Forelimb muscle (tissue), 1 donor: Measurements from ENCODE around the gene SMG1. TPM values are rescaled to one million over a fixed set of nuclear protein-coding genes. Genes with fewer than 3 reads are reported as not detected.
"Not testable (repeated sequence)": the region's sequence is repeated elsewhere in the genome, so short reads cannot be mapped to it uniquely, and the experiment has no call there.

Experiments used
- DNase-seq: peaks from one replicate; pipeline ENCODE4 v3.0.0-alpha.2; 2013; ENCODE audit warnings: low read depth
- polyA plus RNA-seq: library from polyadenylated mRNA; unstranded; fragments of 120-200 nt; gene quantifications from one replicate; pipeline ENCODE4 v1.2.1, GENCODE V29; 2013; ENCODE audit not compliant: insufficient read length

Gene SMG1
- polyA plus RNA-seq, 1 donor = 45.0 TPM

DNA sequence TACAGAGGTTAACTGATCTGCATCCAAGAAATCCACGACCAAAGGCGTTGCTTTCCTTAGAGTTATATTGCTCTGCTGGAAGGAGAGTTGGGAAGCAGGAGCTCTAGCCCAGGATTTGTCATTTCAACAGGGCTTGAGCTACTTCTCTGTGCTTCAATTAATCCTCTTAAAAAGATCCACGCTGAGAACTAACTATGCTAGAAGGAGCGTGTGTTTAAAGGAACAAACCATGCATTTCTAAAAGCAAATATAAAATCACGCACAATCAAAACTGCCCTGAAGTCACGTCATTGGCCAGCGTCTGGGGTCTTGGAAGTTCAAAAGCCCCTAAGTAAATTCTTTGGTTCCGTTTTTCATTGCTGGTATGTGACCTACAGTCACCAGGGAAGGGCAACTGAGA is 125.9 kb downstream of the SMG1 start:
- no peak for DNase-seq

DNA sequence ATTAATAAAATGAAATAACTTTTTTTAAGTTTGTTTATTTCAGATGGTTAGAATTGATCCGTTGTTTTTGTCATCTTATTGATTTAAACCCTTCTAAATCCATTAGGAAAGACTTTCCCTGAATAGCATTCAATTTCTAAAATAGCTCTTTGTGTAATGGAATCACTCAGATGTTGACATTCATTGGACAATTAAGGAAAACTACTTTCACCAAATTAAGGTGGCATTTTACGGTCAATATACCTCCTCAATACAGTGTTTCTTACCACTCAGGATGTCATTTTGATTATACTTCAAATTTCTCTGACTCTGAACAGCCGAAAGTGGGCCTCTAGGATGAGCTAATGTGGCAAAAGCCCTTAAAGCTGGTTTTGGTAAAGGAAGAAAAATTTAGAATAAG is 126.7 kb downstream of the SMG1 start:
- no peak for DNase-seq

DNA sequence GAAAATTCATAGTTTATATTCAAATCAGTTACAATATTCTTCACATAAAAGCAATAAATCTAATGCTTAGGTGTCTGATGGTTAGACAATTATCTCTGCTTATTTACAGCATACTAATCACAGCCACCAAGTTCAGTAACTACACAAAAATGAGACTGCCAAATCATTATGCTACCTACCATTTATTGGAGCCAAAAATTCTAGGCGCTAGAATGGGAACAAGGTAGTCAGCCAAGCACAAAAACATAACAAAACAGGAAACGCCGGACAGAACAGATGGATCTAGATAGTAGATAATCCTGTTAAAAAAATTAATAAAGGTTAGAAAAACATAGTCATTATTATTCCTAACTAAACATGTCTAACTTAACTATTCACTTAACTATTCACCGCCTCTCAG is 128.5 kb downstream of the SMG1 start:
- no peak for DNase-seq

DNA sequence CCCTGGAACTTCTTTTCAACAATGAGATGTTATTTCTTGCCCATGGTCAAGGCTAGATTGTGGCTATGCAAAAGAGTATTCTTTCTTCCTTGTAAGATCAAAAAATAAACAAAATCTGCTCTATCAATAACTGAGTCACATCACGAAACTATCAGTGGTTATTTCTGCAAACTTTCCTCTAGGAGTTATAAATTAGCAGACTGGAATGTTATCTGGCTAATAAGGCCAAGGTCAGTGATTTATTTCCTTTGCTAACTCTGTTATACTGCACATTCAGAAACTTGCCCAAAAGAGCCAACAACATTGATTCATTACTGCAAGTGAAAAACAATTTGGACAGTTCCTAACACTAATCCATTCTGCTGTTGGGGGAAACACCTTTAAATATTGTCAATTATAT is 129.8 kb downstream of the SMG1 start:
- DNase-seq = no peak

DNA sequence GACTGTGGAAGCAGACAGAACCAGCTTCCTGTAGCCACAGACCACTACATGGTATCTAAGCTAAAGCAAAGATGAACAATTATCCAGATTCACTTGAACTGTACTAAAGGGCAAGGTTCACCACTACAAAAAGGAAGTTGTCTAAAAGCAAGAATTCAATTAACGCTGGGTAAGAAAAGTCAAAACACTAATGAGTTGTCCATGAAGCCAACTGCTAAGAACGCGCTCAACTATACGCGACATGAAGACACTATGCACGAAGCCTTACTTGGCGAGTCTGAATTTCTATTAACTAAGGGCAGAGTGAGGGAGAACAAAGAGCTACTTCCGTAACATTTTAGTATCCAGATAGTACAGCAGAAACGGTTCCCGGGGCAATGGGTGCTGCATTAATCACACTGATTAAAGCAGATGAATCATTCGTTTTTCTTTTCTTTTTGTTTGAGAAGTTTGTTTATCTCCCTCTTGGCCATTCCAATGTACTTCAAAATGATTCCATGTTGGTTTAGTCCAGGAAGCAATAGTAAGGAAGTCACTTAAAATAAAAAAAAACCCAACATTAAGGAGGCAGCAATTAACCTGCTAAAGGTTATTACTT is 133.3 kb downstream of the SMG1 start:
- no peak for DNase-seq

DNA sequence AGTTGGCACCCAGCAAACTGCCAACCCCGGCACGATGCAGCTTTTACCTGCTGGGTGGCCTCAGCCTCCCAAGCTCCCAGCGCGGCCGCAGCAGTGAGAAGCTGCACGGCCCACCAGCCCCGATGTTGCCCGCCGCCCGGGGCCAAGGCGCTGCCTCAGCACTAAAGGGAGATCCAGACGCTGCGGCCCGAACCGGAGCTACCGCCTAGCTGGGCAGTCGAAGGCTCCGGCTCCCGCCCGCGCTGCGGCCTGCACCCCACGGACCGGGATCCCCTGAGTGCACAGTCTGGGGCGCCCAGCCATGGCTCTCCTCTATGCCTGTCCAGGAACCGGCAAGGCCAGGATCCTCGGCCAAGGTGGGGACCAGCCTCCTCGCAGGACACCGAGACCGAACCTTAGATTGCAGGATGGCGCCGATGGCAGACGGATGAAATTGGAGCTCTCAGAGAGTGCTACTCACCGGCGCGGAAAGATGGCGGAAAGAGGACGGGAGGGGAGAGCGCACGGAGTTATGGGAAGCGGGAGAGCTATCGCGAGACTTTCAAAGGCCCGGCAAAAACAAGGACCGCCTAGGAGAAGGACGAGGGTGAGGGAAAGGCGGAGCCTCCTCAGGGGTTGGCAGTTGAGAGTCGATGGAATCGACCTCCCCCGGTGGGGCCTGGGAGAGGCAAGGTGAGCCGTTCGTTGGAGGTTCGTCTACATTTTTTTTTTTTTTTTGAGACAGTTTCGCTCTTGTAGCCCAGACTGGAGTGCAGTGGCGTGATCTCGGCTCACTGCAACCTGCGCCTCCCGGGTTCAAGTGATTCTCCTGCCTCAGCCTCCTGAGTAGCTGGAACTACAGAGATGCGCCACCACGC is 136.1 kb downstream of the SMG1 start, which contains the start of gene RPS15A:
Gene RPS15A, minus strand, starts transcription at position 485 of the 857 bp plus-strand sequence. CDS start 1,221 bp downstream, outside the sequence.
- peak; percentile 98 for DNase-seq

DNA sequence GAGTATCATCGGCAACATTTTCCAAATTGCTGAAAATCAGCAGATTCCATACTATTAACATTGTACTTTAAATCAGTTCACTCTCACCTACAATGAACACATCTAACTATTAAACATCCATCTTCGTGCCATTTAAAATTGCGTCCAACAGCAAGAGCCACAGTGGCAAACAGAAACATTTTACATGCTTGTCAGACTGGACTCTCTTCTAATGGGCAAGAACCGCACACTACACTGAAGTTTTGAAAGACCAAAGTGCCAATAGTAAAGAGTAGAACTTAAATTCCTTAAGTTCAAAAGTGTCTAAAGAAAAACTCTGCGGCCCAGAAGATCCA is 136.7 kb downstream of the SMG1 start:
- DNase-seq = no peak

DNA sequence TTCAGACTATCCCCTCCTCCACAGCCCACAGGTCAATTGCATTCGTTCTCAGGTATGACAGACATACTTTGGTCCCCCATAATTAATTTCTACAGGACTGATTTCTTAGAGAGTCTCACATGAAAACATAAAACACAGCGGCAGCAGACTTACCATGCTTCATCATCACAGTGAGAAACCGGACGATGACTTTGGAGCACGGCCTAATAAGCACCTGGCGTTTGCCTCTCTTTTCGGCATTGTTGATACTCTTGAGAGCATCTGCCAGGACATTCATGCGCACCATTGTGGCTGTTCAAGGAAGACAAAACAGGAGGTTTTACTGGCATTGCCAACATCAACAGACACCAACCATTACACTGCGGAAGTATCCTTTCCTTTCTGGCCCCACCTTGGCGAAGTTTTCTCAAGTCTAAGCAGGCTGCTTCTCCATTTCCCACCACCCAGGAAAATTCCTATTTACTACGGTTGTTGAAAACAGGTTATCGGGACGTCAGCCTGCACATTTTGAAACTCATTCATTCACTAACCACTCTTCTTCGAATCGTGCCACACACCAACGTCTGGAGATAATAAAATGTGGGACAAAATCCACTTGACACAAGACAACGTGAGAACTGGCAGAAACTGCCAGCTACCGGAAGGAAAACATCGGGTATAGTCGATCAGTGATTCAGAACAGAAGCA is 137.2 kb downstream of the SMG1 start:
- no peak for DNase-seq

DNA sequence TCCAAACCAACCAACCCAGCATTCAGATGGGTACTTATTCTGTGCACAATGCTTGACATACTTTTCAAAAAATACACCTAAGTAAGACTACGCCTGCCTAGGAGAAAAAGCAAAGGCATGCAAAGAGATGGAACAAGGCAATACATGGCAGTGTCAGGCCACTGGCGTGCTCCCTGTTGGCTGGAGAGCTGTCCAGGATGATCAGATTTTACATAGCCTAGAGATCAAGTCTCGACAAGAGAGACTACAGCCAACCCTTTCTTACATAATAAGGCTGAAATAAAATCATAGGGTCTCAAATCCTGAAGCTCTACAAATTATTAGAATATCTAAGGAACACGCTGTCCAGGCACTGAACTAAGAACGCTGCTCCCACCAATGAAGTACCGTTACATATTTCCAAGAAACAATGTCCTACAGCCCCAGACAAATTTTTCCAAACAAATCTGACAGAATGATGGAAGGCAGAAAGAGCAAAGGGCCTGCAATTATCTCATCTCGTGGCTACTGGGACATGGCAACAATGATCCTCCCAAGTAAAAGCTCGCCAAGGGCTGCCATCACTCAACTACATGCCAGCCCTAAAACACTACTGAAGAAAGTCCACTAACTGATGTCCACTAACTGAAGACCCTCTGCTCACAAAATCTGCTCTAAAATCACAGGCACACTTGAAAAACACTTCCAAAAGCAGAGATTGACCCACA is 141.1 kb downstream of the SMG1 start:
- no peak for DNase-seq

DNA sequence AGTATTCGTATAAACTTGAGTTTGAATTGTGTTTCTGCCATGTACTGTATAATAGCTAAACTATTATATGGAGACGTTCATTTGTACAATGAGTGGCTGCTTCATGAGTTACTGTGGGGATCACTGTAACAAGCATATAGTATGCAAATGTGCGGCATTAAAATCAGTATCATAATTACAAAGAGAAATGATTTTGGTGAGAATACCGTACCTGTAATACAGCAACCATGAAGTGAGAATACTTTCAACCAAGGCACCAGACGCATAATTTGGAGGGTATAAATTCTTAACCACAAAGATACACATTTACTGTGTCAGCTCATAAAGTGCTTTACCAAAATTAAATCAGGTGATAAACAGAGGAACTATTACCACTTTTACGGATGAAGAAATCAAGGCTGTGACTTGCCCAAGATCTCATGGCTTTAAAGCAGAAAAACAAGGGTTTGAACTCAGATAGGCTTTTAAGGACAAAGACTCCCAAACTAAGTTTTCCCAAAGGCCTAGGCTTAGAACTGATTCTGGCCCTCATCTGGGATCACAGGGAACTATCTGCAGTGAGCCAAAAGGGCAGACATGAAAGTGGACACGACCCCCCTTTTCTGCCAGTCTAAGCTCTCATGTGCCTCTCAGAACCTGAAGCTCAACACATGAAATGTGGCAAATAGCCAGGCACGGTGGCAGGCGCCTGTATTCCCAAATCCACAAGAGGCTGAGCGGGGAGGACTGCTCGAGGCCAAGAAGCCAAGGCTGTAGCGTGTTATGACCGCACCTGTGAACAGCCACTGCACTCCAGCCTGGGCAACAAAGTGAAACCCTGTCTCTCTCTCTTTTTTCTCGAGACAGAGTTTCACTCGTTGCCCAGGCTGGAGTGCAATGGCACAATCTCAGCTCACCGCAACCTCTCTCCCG is 142.5 kb downstream of the SMG1 start:
- no peak for DNase-seq

DNA sequence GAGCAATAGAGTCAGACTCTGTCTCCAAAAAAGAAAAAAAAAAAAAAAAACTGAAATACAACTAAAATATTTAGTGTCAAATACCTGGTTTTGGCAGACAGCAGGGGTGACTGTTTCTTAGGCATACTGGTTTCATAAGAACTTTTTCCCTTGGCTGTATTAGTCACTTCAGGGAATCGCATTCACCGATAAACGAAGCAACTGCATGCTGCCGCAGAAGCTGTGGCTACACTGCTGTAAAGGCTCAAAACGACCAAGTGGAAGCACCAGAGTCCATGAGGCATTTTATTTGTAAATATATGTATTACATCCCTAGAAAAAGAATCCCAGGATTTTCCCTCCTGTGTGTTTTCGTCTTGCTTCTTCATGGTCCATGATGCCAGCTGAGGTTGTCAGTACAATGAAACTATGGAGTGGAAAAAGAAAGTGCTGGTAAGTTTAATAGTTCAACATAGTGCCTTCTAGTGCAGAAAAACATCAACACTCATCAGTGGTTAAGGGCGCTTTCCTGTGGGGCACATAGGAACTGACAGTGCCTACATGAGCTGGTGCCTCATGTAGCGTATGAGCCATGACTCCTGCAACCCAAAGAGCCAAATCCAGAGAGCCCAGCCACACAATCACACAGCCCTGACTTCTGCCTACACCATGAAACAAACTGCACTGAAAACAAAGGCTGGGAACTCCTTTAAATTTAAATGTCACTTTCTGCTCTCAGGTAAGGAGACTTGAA is 143.3 kb downstream of the SMG1 start:
- no peak for DNase-seq

DNA sequence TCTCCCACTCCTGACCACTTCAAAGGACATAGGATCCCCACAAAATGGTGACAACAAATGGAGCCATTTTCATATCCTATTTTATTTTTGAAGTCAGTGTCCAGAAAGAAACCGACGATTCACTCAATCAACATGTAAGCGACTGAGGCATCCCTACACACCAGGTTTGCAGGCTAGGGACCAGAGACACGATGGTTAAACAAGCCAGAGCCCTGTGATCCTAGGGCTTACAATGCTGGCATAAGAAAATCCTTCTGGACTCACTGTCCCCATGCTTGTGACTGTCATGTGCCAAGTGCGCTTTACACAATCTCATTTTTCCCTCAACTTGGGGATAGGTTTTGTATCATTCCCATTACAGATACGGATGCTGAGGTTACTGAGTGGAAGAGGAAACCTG is 145.0 kb downstream of the SMG1 start:
- DNase-seq = not testable (repeated sequence)

DNA sequence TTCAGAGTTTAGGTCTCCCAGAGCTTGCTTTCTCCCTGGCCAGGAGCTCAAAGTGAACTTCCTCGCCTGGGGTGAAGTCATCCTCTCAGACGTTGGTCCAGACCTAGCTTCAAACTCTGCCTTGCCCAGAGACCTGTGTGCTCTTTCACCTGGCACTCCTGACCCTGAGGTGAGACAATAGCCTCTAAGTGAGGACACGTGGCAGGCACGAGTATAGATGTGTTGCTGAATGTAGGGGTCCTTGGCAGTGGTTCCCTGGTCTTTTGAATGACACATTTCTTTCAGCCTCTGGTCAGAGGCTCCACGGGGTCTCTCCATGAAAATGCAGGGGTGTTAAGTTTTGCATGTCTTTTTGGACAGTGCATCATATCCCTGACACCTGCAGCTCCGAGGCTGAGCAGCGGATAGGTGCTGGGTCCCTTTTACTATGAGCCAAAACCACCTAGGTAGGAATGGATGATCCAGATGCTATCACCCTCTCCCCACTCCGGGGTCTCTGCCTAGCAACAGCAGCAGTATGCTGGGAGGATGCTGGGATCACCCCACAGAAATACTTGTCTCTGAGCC is 145.7 kb downstream of the SMG1 start:
- not testable (repeated sequence) for DNase-seq

DNA sequence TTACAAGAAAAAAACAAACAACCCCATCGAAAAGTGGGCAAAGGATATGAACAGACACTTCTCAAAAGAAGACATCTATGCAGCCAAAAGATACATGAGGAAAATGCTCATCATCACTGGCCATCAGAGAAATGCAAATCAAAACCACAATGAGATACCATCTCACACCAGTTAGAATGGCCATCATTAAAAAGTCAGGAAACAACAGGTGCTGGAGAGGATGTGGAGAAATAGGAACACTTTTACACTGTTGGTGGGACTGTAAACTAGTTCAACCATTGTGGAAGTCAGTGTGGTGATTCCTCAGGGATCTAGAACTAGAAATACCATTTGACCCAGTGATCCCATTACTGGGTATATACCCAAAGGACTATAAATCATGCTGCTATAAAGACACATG is 148.5 kb downstream of the SMG1 start:
- not testable (repeated sequence) for DNase-seq

DNA sequence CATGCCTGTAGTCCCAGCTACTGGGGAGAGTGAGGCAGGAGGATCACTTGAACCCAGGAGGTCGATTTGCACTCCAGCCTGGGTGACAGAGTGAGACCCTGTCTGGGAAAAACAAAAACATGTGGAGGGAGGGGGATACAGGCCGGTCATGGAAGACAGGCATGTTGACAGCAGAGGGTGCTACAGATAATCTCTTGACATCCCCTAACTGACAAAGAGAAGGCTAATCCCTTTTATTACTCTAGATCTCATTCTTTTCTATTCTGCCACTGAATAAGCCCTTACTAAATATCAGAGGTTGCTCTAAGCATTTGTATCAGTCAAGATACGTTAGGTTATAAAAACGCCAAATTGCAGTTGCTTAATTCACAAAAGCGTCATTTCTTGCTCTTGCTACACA is 149.9 kb downstream of the SMG1 start:
- not testable (repeated sequence) for DNase-seq

DNA sequence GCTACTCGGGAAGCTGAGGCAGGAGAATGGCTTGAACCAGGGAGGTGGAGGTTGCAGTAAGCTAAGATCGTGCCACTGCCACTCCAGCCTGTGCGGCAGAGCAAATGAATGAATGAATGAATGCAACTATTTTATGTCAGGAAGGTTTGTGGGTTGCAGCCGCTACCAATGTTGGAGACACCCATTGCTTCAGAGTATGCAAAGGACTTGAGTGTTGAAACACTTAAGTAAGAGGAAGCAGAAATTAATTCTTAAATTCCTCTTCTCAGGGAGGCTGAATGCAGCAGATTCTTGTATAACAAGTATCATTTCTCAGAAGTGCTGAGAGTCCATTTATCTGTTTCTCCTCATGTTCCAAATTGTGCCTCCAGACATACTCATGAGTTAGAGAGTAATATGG is 151.6 kb downstream of the SMG1 start:
- not testable (repeated sequence) for DNase-seq

DNA sequence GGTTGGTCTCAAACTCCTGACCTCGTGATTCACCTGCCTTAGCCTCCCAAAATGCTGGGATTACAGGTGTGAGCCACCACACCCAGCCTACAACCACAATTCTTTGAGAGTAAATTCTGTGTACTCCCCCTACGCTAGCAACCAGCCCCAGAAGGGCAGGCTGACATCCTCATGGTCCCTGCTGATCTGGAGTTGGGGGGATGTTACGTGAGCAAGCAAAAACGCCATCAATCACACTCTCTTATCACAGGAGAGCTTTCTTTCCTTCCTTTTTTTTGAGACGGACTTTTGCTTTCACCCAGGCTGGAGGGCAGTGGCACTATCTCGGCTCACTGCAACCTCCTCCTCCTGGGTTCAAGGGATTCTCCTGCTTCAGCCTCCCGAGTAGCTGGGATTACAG is 154.0 kb downstream of the SMG1 start:
- not testable (repeated sequence) for DNase-seq

DNA sequence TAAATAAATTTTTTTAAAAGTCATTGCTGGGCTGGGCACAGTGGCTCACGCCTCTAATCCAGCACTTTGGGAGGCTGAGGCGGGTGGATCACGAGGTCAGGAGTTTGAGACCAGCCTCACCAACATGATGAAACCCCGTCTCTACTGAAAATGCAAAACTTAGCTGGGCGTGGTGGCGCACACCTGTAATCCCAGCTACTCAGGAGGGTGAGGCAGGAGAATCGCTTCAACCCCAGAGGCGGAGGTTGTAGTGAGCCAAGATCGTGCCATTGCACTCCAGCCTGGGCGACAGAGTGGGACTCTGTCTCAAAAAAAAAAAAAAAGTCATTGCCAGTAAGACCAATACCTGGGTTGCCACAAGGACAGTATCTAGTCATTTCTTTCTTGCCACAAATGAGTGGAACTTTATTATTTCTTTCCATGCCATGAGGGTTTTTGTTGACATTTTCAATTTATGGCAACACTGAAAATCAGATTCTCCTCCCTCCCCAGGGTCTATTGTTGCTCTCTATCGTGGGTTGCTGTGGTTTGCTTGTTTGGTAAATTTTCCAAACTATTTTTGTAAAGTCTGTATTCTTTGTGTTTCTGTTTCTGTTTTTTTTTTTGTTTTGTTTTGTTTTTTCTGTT is 155.8 kb downstream of the SMG1 start:
- DNase-seq = not testable (repeated sequence)

DNA sequence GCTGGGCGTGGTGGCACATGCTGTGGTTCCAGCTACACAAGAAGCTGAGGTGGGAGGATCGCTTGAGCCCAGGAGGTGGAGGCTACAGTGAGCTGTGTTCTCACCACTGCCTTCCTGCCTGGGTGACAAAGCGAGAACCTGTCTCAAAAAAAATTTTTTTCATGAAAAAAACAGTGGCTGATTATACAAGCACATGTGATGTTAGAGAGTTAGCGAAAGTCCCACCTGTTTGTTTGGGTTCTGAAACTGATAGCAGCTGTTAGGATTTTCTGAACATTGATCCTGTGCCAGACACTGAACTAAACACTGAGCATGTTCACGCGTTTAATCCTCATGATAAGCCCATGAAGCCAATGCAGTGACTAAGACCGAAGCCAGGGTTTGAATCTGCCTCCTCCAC is 159.0 kb downstream of the SMG1 start:
- DNase-seq = not testable (repeated sequence)
